ENCODE data around the gene ANO3.

The ANO3 gene

GRCh38 chr11:26702406-26702805 is 370.5 kb downstream of the ANO3 start:
- DNase-seq (ENCODE audit: extremely low read depth in 1 of 2, low read depth in 1 of 2) = no peak

- DNase-seq (ENCODE audit: extremely low read depth in 1 of 2, low read depth in 1 of 2) = no peak
Measured at GRCh38 chr11:26703411-26704191, 371.7 kb downstream of the ANO3 start.

GRCh38 chr11:26704249-26704648 is 372.3 kb downstream of the ANO3 start:
- no peak for DNase-seq (ENCODE audit: extremely low read depth in 1 of 2, low read depth in 1 of 2)

GRCh38 chr11:26706181-26706580 is 374.3 kb downstream of the ANO3 start:
- DNase-seq (ENCODE audit: extremely low read depth in 1 of 2, low read depth in 1 of 2) = no peak

GRCh38 chr11:26708736-26709456 is 377.0 kb downstream of the ANO3 start:
- no peak for DNase-seq (ENCODE audit: extremely low read depth in 1 of 2, low read depth in 1 of 2)

GRCh38 chr11:26710489-26710888 is 378.6 kb downstream of the ANO3 start:
- DNase-seq (ENCODE audit: extremely low read depth in 1 of 2, low read depth in 1 of 2) = no peak

GRCh38 chr11:26712497-26712896 is 380.6 kb downstream of the ANO3 start:
- no peak for DNase-seq (ENCODE audit: extremely low read depth in 1 of 2, low read depth in 1 of 2)
